Measurements from ENCODE around the gene CNNM4.
A peak's percentile ranks its signal among the peaks of the same experiment; 100 is the strongest.

CNNM4 gene

DNA sequence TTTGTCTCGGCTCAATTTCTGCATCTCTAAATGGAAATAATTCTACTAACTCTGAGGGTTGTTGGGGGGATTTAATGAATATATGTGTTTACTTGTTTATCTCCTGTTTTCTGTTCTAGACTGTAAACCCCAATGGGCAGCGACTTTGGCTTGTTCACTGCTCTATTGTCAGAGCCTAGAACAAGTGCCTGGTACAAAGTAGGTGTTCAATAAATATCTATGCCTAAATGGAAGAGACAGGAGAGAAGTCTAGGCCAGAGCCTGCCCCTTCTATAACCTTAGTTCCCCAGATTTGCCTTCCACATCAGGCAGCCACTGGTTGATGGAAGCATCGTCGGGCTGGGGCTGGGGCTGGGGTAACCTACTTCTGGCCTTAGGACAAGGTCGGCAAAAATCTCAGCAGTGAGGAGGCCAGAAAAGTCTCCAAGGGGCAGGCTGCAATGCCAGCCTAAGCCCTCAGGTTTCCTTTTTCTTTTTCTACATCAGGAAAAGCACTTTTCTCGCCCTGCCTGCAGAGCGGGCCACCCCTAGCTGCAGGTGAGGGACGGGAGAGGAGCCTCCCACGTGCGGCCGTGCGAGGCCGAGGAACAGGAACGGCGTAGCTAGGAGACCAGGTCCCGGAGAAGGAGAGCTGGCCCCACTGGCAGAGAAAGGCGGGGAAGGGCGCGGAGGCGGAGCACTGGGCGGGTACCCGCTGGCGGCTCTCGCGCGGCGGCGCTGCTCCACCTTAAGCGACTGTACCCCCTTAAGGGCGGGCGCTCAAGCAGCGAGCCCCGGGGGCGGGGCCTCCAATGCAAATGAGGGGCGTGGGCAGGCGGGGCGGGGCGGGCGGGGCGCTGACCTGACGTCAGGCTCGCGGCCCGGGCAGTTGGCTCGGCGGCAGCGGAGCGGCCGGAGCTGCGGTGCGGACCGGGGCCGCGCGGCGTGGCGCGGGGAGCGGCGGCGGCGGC is at the start of gene CNNM4:
TSS of gene CNNM4 (plus strand) at position 867 of the 950 bp plus-strand sequence. CDS start 98 bp downstream, outside the sequence.
- ATAC-seq (peak; percentile 93), DNase-seq (peak; percentile 93)
- Mint-ChIP-seq H3K27ac (peak within 1 kb of the TSS; percentile 77), H3K4me3 (peak within 1 kb of the TSS; percentile 88), H3K4me1 (peaks cover 50% of the 10 kb centered on the region), H3K27me3 (no peaks in the 10 kb centered on the region), H3K9me3 (no peaks in the 10 kb centered on the region), H3K36me3 (ENCODE audit: low read depth) (no peaks in the 10 kb centered on the region)

DNA sequence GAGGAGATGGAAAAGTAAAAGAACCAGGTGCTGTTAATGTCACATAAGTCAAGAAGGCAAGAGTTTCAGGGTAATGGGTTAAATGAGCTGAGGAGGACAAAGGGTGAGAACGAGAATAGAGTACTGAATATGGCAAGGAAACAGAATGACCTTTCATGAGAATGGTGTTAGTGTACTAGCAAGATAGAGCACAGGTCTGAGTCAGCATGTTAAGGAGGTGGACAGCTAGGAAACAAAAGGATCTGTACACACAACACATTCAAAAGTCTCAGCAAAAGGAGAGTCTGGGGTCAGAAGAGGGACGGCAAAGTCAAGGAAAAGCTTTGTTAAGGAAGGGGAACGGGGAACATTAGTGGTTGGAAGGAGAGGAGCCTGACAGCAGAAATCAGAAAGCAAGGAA is 49.7 kb upstream of the CNNM4 start:
- Mint-ChIP-seq H3K4me1 (no peaks in the 10 kb centered on the region), H3K4me3 (no peak overlapping the region)
- peak; percentile 20 for ATAC-seq

DNA sequence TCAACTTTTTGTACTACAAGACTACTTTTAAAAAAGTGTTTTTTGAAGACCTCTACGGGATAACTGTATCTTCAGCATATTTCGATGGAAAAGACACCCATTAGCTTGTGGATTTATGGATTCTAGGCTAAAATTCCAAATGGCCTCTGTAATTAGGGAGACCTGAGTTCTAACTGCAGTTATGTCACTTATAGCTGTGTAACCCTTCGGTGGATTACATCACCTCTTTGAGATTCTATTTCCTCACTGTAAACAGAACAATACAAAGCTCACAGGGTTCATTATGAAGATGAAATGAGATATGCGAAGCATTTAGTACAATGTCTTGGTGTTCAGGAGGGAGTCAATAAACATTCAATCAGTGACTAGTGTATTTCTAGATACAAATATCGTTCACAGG is 45.0 kb upstream of the CNNM4 start:
- Mint-ChIP-seq H3K27ac (no peak overlapping the region), H3K4me3 (no peak overlapping the region), H3K36me3 (ENCODE audit: low read depth) (peaks cover 6% of the 10 kb centered on the region), H3K9me3 (no peaks in the 10 kb centered on the region), H3K27me3 (no peaks in the 10 kb centered on the region), H3K4me1 (no peaks in the 10 kb centered on the region)
- DNase-seq (no peak), ATAC-seq (no peak)

More for the DNA sequence above, 49.7 kb upstream of the CNNM4 start:
- Mint-ChIP-seq H3K27ac (no peak overlapping the region), H3K36me3 (ENCODE audit: low read depth) (peaks cover 25% of the 10 kb centered on the region), H3K27me3 (no peaks in the 10 kb centered on the region), H3K9me3 (no peaks in the 10 kb centered on the region)
- DNase-seq, result no peak

DNA sequence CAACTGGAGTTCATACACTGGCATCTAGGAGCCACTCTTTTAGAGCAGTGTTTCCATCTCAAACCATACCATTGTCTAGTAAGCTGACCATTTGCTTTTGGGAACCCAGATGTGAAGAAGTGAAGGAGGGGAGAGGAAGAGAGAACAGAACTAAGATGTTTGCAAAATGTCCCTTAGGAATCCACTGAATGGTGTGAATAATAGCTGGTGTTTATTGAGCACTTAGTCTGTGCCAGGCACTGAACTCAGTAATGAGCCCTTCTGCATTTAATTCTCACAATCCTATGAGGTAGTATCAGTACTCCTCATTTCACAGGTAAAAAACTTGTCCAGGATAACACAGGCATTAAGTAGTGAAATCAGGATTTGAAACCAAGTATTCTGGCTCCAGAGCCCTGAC is 44.3 kb upstream of the CNNM4 start:
- H3K27me3 Mint-ChIP-seq, result no peaks in the 10 kb centered on the region
- no peaks in the 10 kb centered on the region for H3K4me1 Mint-ChIP-seq
- DNase-seq (no peak), ATAC-seq (no peak)
- H3K9me3 Mint-ChIP-seq, result no peaks in the 10 kb centered on the region
- peaks cover 8% of the 10 kb centered on the region for H3K36me3 Mint-ChIP-seq (ENCODE audit: low read depth)
- H3K4me3 Mint-ChIP-seq, result no peak overlapping the region
- H3K27ac Mint-ChIP-seq, result no peak overlapping the region

DNA sequence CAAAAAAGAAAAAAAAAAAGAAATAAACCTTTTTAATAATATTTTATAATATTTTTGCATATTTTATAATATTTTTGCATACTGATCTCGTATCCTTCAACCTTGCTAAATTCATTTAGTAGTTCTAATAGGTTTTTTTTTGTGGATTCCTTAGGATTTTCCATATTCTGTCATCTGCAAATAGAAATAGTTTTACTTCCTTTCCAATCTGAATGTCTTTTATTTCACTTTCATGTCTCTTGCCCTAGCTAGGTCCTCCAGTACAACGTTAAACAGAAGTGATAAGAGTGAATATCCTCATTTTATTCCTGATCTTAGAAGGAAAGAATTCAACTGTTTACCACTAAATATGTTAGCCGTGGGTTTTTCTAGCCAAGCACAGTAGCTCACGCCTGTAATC is 34.6 kb upstream of the CNNM4 start:
- Mint-ChIP-seq H3K27ac (no peak overlapping the region), H3K36me3 (ENCODE audit: low read depth) (peaks cover 24% of the 10 kb centered on the region), H3K9me3 (no peaks in the 10 kb centered on the region), H3K4me3 (no peak overlapping the region), H3K27me3 (no peaks in the 10 kb centered on the region), H3K4me1 (no peaks in the 10 kb centered on the region)
- no peak for ATAC-seq
- no peak for DNase-seq

DNA sequence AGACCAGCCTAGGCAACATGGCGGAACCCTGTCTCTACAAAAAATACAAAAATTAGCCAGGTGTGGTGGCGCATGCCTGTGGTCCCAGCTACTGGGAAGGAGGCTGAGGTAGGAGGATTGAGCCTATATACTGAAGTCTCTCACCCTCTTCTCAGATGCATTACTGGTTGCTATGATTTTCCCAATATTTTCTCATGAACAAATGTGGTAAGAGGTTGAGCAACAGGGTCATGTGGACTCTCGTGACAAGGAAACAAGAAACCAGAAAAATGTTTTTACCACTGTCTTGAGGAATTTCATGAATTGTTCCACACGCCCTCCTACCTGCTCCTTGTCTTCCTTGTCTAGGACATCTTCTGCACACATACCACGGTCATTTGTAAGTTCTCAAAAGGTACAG is 33.3 kb upstream of the CNNM4 start:
- ATAC-seq, result no peak
- H3K36me3 Mint-ChIP-seq (ENCODE audit: low read depth), result peaks cover 25% of the 10 kb centered on the region
- H3K4me1 Mint-ChIP-seq, result no peaks in the 10 kb centered on the region
- no peak overlapping the region for H3K27ac Mint-ChIP-seq
- DNase-seq, result no peak
- no peak overlapping the region for H3K4me3 Mint-ChIP-seq
- no peaks in the 10 kb centered on the region for H3K9me3 Mint-ChIP-seq
- no peaks in the 10 kb centered on the region for H3K27me3 Mint-ChIP-seq

DNA sequence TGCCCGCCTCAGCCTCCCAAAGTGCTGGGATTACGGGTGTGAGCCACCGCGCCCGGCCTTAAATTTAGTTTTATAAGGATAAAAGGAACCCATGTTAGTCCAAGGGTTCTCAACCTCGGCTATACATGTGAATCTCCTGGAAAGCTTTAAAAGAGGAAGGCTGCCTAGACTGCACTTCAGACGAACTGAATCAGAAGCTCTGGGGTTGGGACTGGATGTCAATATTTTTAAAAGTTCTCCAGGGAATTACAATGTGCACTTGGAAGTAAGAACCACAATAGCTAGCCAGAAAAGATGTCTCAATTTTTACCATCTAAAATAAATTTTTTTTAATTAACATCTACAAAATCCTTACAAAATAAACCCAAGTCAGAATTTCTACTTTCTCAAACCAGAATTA is 31.0 kb upstream of the CNNM4 start:
- ATAC-seq (no peak), DNase-seq (no peak)
- no peaks in the 10 kb centered on the region for H3K4me1 Mint-ChIP-seq
- no peak overlapping the region for H3K4me3 Mint-ChIP-seq
- no peak overlapping the region for H3K27ac Mint-ChIP-seq
- H3K27me3 Mint-ChIP-seq, result no peaks in the 10 kb centered on the region
- no peaks in the 10 kb centered on the region for H3K9me3 Mint-ChIP-seq
- peaks cover 37% of the 10 kb centered on the region for H3K36me3 Mint-ChIP-seq (ENCODE audit: low read depth)

DNA sequence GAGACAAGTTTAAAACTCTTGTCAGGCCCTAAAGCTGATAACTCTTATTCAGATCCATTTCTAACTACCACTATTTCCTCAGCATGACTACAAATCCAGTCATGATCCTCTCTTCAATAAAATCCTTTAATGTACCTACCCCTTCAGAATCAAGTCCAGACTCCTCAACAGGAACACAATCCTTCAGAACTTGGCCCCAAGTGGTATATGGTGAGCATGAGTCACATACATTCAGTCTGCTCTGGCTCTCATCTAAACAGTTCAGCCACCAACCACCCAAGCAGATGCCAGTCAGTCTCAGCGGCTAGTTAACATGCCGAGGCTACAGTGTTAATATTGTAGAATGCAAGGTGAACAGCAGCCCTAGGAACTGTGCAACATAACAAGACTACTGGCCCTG is 30.5 kb upstream of the CNNM4 start:
- Mint-ChIP-seq H3K27ac (no peak overlapping the region), H3K4me1 (no peaks in the 10 kb centered on the region), H3K4me3 (no peak overlapping the region), H3K36me3 (ENCODE audit: low read depth) (peaks cover 38% of the 10 kb centered on the region), H3K27me3 (no peaks in the 10 kb centered on the region), H3K9me3 (no peaks in the 10 kb centered on the region)
- no peak for ATAC-seq
- DNase-seq, result no peak

DNA sequence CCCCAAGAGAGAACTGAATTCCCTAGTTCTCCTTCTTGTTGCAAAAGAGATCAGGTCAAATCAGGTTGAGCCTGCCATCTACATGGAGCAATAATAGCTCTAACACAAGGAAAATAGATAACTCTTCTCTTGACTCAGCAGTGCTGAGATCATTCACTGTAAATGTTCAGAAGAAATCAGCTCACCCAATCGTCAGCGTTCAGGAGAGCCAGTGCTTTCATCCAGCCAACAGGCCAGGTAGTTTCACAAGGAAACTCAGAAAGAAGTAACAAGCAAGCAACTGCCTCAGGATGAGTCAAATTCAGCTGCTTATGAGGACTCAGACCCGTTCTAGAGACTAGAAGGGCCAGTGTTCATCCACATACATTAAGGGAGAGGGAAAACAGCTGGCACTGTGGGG is 26.8 kb upstream of the CNNM4 start:
- H3K4me3 Mint-ChIP-seq, result no peak overlapping the region
- H3K27me3 Mint-ChIP-seq, result no peaks in the 10 kb centered on the region
- ATAC-seq (no peak), DNase-seq (no peak)
- peaks cover 10% of the 10 kb centered on the region for H3K4me1 Mint-ChIP-seq
- no peak overlapping the region for H3K27ac Mint-ChIP-seq
- no peaks in the 10 kb centered on the region for H3K9me3 Mint-ChIP-seq
- peaks cover 25% of the 10 kb centered on the region for H3K36me3 Mint-ChIP-seq (ENCODE audit: low read depth)

DNA sequence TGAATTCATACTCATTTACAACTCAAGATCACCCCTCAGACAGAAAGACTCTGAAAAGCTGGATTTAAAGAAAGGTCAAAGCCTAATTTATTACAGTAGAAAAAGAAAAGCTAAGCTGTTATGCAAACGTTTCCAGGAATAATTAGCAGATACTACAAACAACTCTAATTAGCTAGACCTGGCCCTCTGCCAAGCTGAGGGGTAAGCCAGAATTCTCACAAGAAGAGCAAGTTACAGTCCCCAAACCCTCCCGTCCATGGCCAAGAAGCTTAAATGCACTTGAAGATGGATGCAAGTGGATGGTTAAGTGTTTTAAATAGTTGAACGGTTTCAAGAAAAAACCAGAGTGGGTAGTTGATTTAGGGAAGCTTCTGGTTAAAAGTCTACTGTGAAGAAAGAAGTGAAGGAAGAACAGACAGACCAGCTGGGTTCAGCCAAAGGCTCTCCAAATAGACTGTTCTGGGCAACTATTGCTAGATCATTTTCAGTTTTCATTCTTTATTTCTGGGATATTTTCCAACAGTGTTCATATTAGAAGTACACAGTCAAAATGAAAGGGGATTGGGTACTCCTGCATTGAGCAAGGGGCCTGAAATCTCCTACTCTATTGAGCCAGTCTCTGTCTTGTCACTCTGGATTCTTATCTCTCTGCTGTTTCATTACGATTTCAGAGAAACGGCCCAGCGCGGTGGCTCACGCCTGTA is 25.7 kb upstream of the CNNM4 start:
- no peak for ATAC-seq
- no peaks in the 10 kb centered on the region for H3K27me3 Mint-ChIP-seq
- no peaks in the 10 kb centered on the region for H3K9me3 Mint-ChIP-seq
- DNase-seq, result no peak
- H3K4me3 Mint-ChIP-seq, result no peak overlapping the region
- H3K27ac Mint-ChIP-seq, result no peak overlapping the region
- H3K4me1 Mint-ChIP-seq, result peaks cover 19% of the 10 kb centered on the region
- H3K36me3 Mint-ChIP-seq (ENCODE audit: low read depth), result peaks cover 25% of the 10 kb centered on the region

DNA sequence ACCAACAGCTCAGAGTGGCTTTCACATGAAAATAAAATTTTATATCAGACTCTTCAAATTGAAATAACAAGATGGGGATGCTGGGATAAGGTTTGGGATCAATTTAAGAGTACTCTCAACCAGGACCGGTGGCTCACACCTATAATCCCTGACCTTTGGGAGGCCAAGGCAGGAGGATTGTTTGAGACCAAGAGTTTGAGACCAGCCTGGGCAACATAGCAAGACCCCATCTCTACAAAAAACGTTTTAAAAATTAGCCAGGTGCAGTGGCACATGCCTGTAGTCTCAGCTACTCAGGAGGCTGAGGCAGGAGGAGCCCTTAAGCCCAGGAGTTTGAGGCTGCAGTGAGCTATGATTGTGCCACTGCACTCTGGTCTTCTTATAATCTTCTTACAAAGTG is 23.5 kb upstream of the CNNM4 start:
- H3K4me3 Mint-ChIP-seq, result no peak overlapping the region
- DNase-seq (no peak), ATAC-seq (no peak)
- H3K27ac Mint-ChIP-seq, result no peak overlapping the region
- H3K36me3 Mint-ChIP-seq (ENCODE audit: low read depth), result peaks cover 17% of the 10 kb centered on the region
- H3K27me3 Mint-ChIP-seq, result no peaks in the 10 kb centered on the region
- no peaks in the 10 kb centered on the region for H3K9me3 Mint-ChIP-seq
- H3K4me1 Mint-ChIP-seq, result peaks cover 28% of the 10 kb centered on the region

DNA sequence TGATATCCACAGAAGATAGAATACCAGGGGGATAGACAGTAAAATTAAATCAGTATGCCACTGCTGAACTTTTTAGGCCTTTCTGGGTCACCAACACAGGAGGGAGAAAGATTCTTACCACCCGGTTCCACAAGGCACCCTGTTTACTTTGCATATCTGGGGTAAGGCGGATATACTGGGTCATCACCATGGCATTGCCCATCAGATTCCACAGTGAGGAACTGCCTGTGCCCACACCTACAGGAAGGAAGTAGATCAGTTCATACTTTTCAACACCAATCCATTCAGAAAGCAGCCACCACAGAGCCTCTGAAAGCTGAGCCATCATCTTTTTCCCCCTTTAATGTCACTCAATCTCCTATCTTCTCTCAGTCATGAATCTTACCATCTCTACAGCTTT is 22.9 kb upstream of the CNNM4 start:
- peaks cover 28% of the 10 kb centered on the region for H3K4me1 Mint-ChIP-seq
- H3K4me3 Mint-ChIP-seq, result peak overlapping the region; percentile 5
- DNase-seq, result no peak
- H3K9me3 Mint-ChIP-seq, result no peaks in the 10 kb centered on the region
- ATAC-seq, result no peak
- H3K27ac Mint-ChIP-seq, result peak overlapping the region; percentile 32
- H3K36me3 Mint-ChIP-seq (ENCODE audit: low read depth), result peaks cover 16% of the 10 kb centered on the region
- H3K27me3 Mint-ChIP-seq, result no peaks in the 10 kb centered on the region

DNA sequence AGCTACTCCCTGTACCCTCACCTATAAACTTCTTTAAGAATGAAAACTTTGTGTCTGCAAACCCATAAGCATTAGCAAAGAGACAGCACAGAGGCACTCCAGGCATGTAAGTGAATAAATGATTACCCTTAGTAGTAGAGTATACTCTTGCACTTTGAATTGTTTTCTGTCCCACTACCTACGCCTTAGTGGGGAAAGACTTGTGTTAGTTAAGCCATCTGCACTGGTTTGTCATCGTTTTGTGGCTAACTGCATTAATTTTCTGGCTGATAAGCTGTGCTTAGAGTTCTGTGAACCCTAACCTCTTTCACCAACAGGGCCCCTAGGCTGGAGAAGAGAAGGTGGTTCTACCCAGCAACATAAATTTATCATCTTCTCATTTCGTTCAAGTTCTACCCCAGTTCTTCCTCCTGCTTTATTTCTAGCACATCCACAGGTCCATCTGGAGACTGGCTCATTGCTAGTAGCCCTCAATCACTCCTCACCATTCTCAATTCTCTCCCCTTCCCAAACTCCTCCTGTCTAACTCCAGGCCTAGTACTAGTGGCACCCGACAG is 21.5 kb upstream of the CNNM4 start:
- H3K36me3 Mint-ChIP-seq (ENCODE audit: low read depth), result peaks cover 5% of the 10 kb centered on the region
- DNase-seq (no peak), ATAC-seq (no peak)
- no peaks in the 10 kb centered on the region for H3K9me3 Mint-ChIP-seq
- H3K27ac Mint-ChIP-seq, result peak overlapping the region; percentile 88
- H3K4me3 Mint-ChIP-seq, result peak overlapping the region; percentile 97
- H3K4me1 Mint-ChIP-seq, result peaks cover 28% of the 10 kb centered on the region
- no peaks in the 10 kb centered on the region for H3K27me3 Mint-ChIP-seq

DNA sequence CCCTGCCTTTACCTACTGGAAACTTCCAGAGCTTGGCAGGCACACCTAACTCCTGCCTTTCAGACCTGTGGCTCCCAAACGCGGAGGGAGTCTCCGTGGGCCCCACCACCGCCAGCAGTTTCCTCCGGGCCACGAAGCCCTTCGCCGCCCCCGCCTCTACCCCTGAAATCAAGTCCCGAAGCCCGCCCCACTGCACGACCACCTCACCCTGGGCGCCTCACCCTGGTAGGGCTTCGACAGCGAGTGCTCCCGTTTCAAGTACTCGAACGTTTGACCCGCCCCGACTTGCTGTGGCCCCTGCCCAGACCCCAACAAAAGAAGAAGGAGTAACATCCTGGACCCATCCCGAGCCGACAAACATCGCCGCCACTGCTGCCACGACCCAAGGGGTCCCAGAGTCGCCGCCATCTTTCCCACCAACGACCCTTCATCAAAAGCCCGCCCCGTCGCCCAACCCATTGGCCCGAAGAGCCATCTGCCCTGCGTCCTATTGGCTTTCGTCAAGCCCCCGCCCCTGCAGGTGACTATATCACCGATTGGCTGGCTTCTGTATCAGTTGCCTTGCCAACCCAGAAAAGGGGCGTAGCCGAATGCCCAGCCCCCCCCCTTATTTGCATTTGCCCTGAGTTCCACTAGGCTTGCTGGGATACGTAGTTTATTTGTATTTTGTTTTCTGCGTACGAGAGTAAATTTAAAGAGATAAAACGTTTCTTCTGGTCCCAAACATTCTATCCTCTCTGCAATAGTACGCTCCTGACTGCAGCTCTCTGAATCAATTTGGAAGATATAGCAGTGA is 20.9 kb upstream of the CNNM4 start, which contains the start of gene LMAN2L:
TSS of gene LMAN2L (minus strand) at position 432 of the 796 bp plus-strand sequence. CDS start at position 408, 24 bp downstream.
- H3K27me3 Mint-ChIP-seq, result no peaks in the 10 kb centered on the region
- H3K27ac Mint-ChIP-seq, result peak within 1 kb of the TSS; percentile 88
- peak within 1 kb of the TSS; percentile 97 for H3K4me3 Mint-ChIP-seq
- peak; percentile 94 for DNase-seq
- H3K9me3 Mint-ChIP-seq, result no peaks in the 10 kb centered on the region
- no peaks in the 10 kb centered on the region for H3K36me3 Mint-ChIP-seq (ENCODE audit: low read depth)
- peaks cover 28% of the 10 kb centered on the region for H3K4me1 Mint-ChIP-seq
- ATAC-seq, result peak; percentile 100

All from activated naive CD8-positive, alpha-beta T cell treated with anti-CD3 and anti-CD28 coated beads, Interleukin-2, amount 50 U/mL, for 24 hours (primary cell).